ENCODE results near the gene MAPKAPK2.

DNA sequence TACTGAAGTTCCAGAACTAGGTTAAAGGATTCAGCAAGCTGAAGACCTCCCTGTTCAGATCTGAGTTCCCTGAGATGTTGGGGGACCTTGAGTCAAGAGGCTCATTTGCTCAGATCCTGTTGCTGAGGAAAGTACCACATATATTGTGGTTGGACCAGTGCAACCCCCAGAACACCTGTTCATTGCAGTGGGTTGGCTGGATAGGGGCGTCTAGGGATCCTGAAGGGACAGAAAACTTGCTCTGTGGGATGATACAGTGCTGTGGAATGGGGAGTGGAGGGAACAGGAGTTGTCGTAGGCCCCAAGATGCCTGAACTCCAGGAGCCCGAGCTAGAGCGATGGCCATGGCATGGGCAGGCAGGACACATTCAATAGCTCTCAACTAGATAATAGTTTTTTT, 24.6 kb upstream of the MAPKAPK2 start:
- TF ChIP-seq, protein P1, sequence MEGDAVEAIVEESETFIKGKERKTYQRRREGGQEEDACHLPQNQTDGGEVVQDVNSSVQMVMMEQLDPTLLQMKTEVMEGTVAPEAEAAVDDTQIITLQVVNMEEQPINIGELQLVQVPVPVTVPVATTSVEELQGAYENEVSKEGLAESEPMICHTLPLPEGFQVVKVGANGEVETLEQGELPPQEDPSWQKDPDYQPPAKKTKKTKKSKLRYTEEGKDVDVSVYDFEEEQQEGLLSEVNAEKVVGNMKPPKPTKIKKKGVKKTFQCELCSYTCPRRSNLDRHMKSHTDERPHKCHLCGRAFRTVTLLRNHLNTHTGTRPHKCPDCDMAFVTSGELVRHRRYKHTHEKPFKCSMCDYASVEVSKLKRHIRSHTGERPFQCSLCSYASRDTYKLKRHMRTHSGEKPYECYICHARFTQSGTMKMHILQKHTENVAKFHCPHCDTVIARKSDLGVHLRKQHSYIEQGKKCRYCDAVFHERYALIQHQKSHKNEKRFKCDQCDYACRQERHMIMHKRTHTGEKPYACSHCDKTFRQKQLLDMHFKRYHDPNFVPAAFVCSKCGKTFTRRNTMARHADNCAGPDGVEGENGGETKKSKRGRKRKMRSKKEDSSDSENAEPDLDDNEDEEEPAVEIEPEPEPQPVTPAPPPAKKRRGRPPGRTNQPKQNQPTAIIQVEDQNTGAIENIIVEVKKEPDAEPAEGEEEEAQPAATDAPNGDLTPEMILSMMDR (IDR thresholded peaks at IDR 0.05; ENCODE audit: poor library complexity, severe bottlenecking) = no peak
- TF ChIP-seq EZH2 (IDR thresholded peaks at IDR 0.05; ENCODE audit: borderline replicate concordance, insufficient read depth, low read length, poor library complexity, severe bottlenecking) = no peak
- TF ChIP-seq EP300 (conservative IDR thresholded peaks at IDR 0.05; ENCODE audit: poor library complexity, severe bottlenecking) = no peak
- TF ChIP-seq, protein P2, sequence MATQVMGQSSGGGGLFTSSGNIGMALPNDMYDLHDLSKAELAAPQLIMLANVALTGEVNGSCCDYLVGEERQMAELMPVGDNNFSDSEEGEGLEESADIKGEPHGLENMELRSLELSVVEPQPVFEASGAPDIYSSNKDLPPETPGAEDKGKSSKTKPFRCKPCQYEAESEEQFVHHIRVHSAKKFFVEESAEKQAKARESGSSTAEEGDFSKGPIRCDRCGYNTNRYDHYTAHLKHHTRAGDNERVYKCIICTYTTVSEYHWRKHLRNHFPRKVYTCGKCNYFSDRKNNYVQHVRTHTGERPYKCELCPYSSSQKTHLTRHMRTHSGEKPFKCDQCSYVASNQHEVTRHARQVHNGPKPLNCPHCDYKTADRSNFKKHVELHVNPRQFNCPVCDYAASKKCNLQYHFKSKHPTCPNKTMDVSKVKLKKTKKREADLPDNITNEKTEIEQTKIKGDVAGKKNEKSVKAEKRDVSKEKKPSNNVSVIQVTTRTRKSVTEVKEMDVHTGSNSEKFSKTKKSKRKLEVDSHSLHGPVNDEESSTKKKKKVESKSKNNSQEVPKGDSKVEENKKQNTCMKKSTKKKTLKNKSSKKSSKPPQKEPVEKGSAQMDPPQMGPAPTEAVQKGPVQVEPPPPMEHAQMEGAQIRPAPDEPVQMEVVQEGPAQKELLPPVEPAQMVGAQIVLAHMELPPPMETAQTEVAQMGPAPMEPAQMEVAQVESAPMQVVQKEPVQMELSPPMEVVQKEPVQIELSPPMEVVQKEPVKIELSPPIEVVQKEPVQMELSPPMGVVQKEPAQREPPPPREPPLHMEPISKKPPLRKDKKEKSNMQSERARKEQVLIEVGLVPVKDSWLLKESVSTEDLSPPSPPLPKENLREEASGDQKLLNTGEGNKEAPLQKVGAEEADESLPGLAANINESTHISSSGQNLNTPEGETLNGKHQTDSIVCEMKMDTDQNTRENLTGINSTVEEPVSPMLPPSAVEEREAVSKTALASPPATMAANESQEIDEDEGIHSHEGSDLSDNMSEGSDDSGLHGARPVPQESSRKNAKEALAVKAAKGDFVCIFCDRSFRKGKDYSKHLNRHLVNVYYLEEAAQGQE (IDR thresholded peaks at IDR 0.05; ENCODE audit: borderline replicate concordance) = no peak
- TF ChIP-seq POLR2AphosphoS5 (IDR thresholded peaks at IDR 0.05) = no peak
- no peak for TF ChIP-seq RAD21 (conservative IDR thresholded peaks at IDR 0.05)
- TF ChIP-seq TAF1 (IDR thresholded peaks at IDR 0.05; ENCODE audit: low read depth) = no peak
- no peak for TF ChIP-seq MXI1 (conservative IDR thresholded peaks at IDR 0.05; ENCODE audit: poor library complexity, severe bottlenecking)
